Astrocyte (in vitro differentiated cells and primary cell): ENCODE data around the gene TCHH. TPM values are rescaled to one million over a fixed set of nuclear protein-coding genes. Genes with fewer than 3 reads are reported as not detected.

Source experiments
- DNase-seq: peaks from one replicate; pipeline ENCODE4 v3.0.0-alpha.2; 2010; ENCODE audit warnings: low read depth
- FAIRE-seq: peaks from 2 replicates; lab custom pipeline; 2011; peaks lifted over from hg19 to GRCh38; lab: Jason Lieb, UNC
- H2AFZ ChIP-seq: 2 replicates; pipeline ENCODE4 v1.6.0; 2012; ENCODE audit warnings: low read depth, low read length, inconsistent platforms
- H3K27ac ChIP-seq: 2 replicates; pipeline ENCODE4 v1.5.1; 2011; ENCODE audit warnings: low read depth, low read length, inconsistent platforms
- H3K27me3 ChIP-seq: 2 replicates; pipeline ENCODE4 v1.6.0; 2011; ENCODE audit warnings: low read length, inconsistent platforms; ENCODE audit not compliant: insufficient read depth
- H3K36me3 ChIP-seq: 2 replicates; pipeline ENCODE4 v1.5.1; 2011; ENCODE audit warnings: low read length, inconsistent platforms; ENCODE audit not compliant: insufficient read depth
- H3K4me1 ChIP-seq: 2 replicates; pipeline ENCODE4 v1.5.1; 2011; ENCODE audit warnings: low read length, inconsistent platforms; ENCODE audit not compliant: insufficient read depth
- H3K4me2 ChIP-seq: 2 replicates; pipeline ENCODE4 v1.6.0; 2012; ENCODE audit warnings: low read length, inconsistent platforms
- H3K4me3 ChIP-seq: 2 replicates; pipeline ENCODE4 v1.5.1; 2011; ENCODE audit warnings: low read depth, mild to moderate bottlenecking, low read length, inconsistent platforms; ENCODE audit not compliant: insufficient read depth
- H3K79me2 ChIP-seq: 2 replicates; pipeline ENCODE4 v1.6.0; 2012; ENCODE audit warnings: mild to moderate bottlenecking, low read length, inconsistent platforms; ENCODE audit not compliant: insufficient read depth
- H3K9ac ChIP-seq: 2 replicates; pipeline ENCODE4 v1.6.0; 2012; ENCODE audit warnings: mild to moderate bottlenecking, low read length, inconsistent platforms
- H3K9me3 ChIP-seq: 2 replicates; pipeline ENCODE4 v1.5.1; 2012; ENCODE audit warnings: low read depth, mild to moderate bottlenecking, low read length, inconsistent platforms; ENCODE audit not compliant: insufficient read depth
- H4K20me1 ChIP-seq: 2 replicates; pipeline ENCODE4 v1.6.0; 2012; ENCODE audit warnings: low read length, inconsistent platforms; ENCODE audit not compliant: insufficient read depth
- H3K27ac Mint-ChIP-seq: one replicate; pipeline ENCODE4 v1.8.0; 2021; ENCODE audit warnings: mild to moderate bottlenecking, mixed read lengths; ENCODE audit not compliant: unreplicated experiment
- H3K27me3 Mint-ChIP-seq: one replicate; pipeline ENCODE4 v1.8.0; 2021; ENCODE audit warnings: low read depth, mixed read lengths; ENCODE audit not compliant: unreplicated experiment
- H3K36me3 Mint-ChIP-seq: one replicate; pipeline ENCODE4 v1.8.0; 2021; ENCODE audit warnings: low read depth, mixed read lengths; ENCODE audit not compliant: unreplicated experiment
- H3K4me1 Mint-ChIP-seq: one replicate; pipeline ENCODE4 v1.8.0; 2021; ENCODE audit warnings: low read depth, mixed read lengths; ENCODE audit not compliant: unreplicated experiment
- H3K4me3 Mint-ChIP-seq: one replicate; pipeline ENCODE4 v1.8.0; 2021; ENCODE audit warnings: mild to moderate bottlenecking, moderate library complexity, mixed read lengths; ENCODE audit not compliant: unreplicated experiment
- H3K9me3 Mint-ChIP-seq: one replicate; pipeline ENCODE4 v1.8.0; 2021; ENCODE audit warnings: mild to moderate bottlenecking, mixed read lengths; ENCODE audit not compliant: unreplicated experiment
- CTCF ChIP-seq: IDR thresholded peaks from 2 replicates; pipeline ENCODE4 v1.5.1; 2011; ENCODE audit warnings: low read depth, mild to moderate bottlenecking, inconsistent platforms, low read length, moderate library complexity; ENCODE audit not compliant: insufficient read depth
- EZH2 ChIP-seq: IDR thresholded peaks from 2 replicates; pipeline ENCODE4 v1.6.1; 2012; ENCODE audit warnings: mild to moderate bottlenecking, low read length, inconsistent platforms; ENCODE audit not compliant: insufficient read depth
- total RNA-seq: library from RNA; stranded (reverse); gene quantifications from 2 replicates; pipeline ENCODE4 v1.2.1, GENCODE V29; 2021

The TCHH gene
- total RNA-seq, 1 donor from 2014 or later = 0.86 TPM

- Mint-ChIP-seq H3K27ac (no peak overlapping the region), H3K9me3 (peaks cover 12% of the 10 kb centered on the region), H3K36me3 (no peaks in the 10 kb centered on the region), H3K4me3 (no peak overlapping the region), H3K4me1 (peaks cover 11% of the 10 kb centered on the region), H3K27me3 (peaks cover 25% of the 10 kb centered on the region)
- peak; percentile 97 for TF ChIP-seq CTCF
- TF ChIP-seq EZH2 = no peak
- no peaks in the 10 kb centered on the region for H3K79me2 ChIP-seq
- no peak overlapping the region for H3K27ac ChIP-seq
- no peak overlapping the region for H3K4me3 ChIP-seq
- H3K36me3 ChIP-seq = no peaks in the 10 kb centered on the region
- no peak overlapping the region for H3K4me2 ChIP-seq
- no peak overlapping the region for H3K9ac ChIP-seq
- FAIRE-seq = peak; percentile 97
- peaks cover 13% of the 10 kb centered on the region for H3K27me3 ChIP-seq
- H2AFZ ChIP-seq = no peak overlapping the region
- H4K20me1 ChIP-seq = no peaks in the 10 kb centered on the region
- H3K4me1 ChIP-seq = no peaks in the 10 kb centered on the region
- peak; percentile 36 for DNase-seq
- H3K9me3 ChIP-seq = no peaks in the 10 kb centered on the region
Observed at GRCh38 chr1:152141971-152142584, 26.8 kb upstream of the TCHH start.

- no peaks in the 10 kb centered on the region for H3K9me3 ChIP-seq
- FAIRE-seq (no peak), DNase-seq (no peak)
- H3K4me2 ChIP-seq = no peak overlapping the region
- Mint-ChIP-seq H3K36me3 (peaks cover 2% of the 10 kb centered on the region), H3K4me1 (no peaks in the 10 kb centered on the region), H3K4me3 (no peak overlapping the region), H3K27me3 (peaks cover 46% of the 10 kb centered on the region), H3K9me3 (peaks cover 5% of the 10 kb centered on the region), H3K27ac (no peak overlapping the region)
- no peak for TF ChIP-seq EZH2
- TF ChIP-seq CTCF = no peak
- H4K20me1 ChIP-seq = no peaks in the 10 kb centered on the region
- H2AFZ ChIP-seq = no peak overlapping the region
- H3K4me1 ChIP-seq = no peaks in the 10 kb centered on the region
- H3K27ac ChIP-seq = no peak overlapping the region
- H3K9ac ChIP-seq = no peak overlapping the region
- no peaks in the 10 kb centered on the region for H3K36me3 ChIP-seq
- no peaks in the 10 kb centered on the region for H3K79me2 ChIP-seq
- peaks cover 16% of the 10 kb centered on the region for H3K27me3 ChIP-seq
- no peak overlapping the region for H3K4me3 ChIP-seq
Observed at GRCh38 chr1:152137215-152137614, 22.0 kb upstream of the TCHH start.

- no peaks in the 10 kb centered on the region for H3K9me3 ChIP-seq
- FAIRE-seq = no peak
- peaks cover 55% of the 10 kb centered on the region for H3K27me3 Mint-ChIP-seq
Observed at GRCh38 chr1:152130186-152130585, 14.9 kb upstream of the TCHH start.

More at GRCh38 chr1:152130186-152130585, 14.9 kb upstream of the TCHH start:
- peaks cover 9% of the 10 kb centered on the region for H3K9me3 Mint-ChIP-seq
- H3K27ac Mint-ChIP-seq = no peak overlapping the region
- no peak overlapping the region for H3K27ac ChIP-seq
- H3K79me2 ChIP-seq = no peaks in the 10 kb centered on the region
- no peak for TF ChIP-seq CTCF
- TF ChIP-seq EZH2 = no peak
- DNase-seq = no peak
- H3K4me3 ChIP-seq = no peak overlapping the region
- H3K4me3 Mint-ChIP-seq = no peak overlapping the region
- H3K4me1 Mint-ChIP-seq = peaks cover 3% of the 10 kb centered on the region
- no peaks in the 10 kb centered on the region for H3K36me3 ChIP-seq
- no peak overlapping the region for H3K4me2 ChIP-seq
- peaks cover 18% of the 10 kb centered on the region for H3K27me3 ChIP-seq
- no peaks in the 10 kb centered on the region for H4K20me1 ChIP-seq
- H3K4me1 ChIP-seq = no peaks in the 10 kb centered on the region
- peaks cover 2% of the 10 kb centered on the region for H3K36me3 Mint-ChIP-seq
- no peak overlapping the region for H2AFZ ChIP-seq
- no peak overlapping the region for H3K9ac ChIP-seq
